WTC11 (cell line): ENCODE results near the gene KRT82. TPM values are rescaled to one million over a fixed set of nuclear protein-coding genes. Genes with fewer than 3 reads are reported as not detected.

Source experiments
- ATAC-seq: fragments of 200-7000 bp; cut with Tn5 transposase; 2 replicates; pipeline ENCODE4 v1.10.0; 2021; ENCODE audit warnings: mild to moderate bottlenecking, moderate library complexity
- CTCF ChIA-PET: fragments of 300-600 bp; sonication (Branson Sonifier 250); formaldehyde crosslinking; loops from one replicate; lab custom pipeline; 2021; ENCODE audit warnings: antibody characterized with exemption; lab: Charles Lee
- POLR2A ChIA-PET: fragments of 350-600 bp; sonication (Branson Sonifier 250); formaldehyde crosslinking; loops from one replicate; lab custom pipeline; 2021; ENCODE audit warnings: antibody characterized with exemption; lab: Charles Lee
- DNase-seq: peaks from one replicate; pipeline ENCODE4 v3.0.0; 2021; ENCODE audit warnings: low spot score
- H3K27ac Mint-ChIP-seq: 2 replicates; pipeline ENCODE4 v1.8.0; 2021; ENCODE audit warnings: mixed read lengths
- H3K27me3 Mint-ChIP-seq: 2 replicates; pipeline ENCODE4 v1.8.0; 2021; ENCODE audit warnings: low read depth, mild to moderate bottlenecking, moderate library complexity, mixed read lengths
- H3K36me3 Mint-ChIP-seq: 2 replicates; pipeline ENCODE4 v1.8.0; 2021; ENCODE audit warnings: mixed read lengths
- H3K4me1 Mint-ChIP-seq: 2 replicates; pipeline ENCODE4 v1.8.0; 2022; ENCODE audit warnings: mixed read lengths
- H3K4me3 Mint-ChIP-seq: 2 replicates; pipeline ENCODE4 v1.8.0; 2021; ENCODE audit warnings: mild to moderate bottlenecking, moderate library complexity, mixed read lengths
- H3K9me3 Mint-ChIP-seq: 2 replicates; pipeline ENCODE4 v1.8.0; 2021; ENCODE audit warnings: mixed read lengths
- ATF1 ChIP-seq: sonication (generic); formaldehyde crosslinking; IDR thresholded peaks from 2 replicates; pipeline ENCODE4 v1.8.1; 2023; ENCODE audit warnings: mild to moderate bottlenecking, moderate library complexity, missing genetic modification reagents
- ELF4 ChIP-seq: sonication (generic); formaldehyde crosslinking; IDR thresholded peaks from 2 replicates; pipeline ENCODE4 v1.8.1; 2022; ENCODE audit warnings: low read depth, mild to moderate bottlenecking, moderate library complexity, missing genetic modification reagents
- IRF2 ChIP-seq: sonication (generic); formaldehyde crosslinking; IDR thresholded peaks from 2 replicates; pipeline ENCODE4 v1.8.0; 2022; ENCODE audit warnings: low read depth, missing genetic modification reagents, borderline replicate concordance
- JUN ChIP-seq: sonication (generic); formaldehyde crosslinking; IDR thresholded peaks from 2 replicates; pipeline ENCODE4 v1.8.0; 2023; ENCODE audit warnings: mild to moderate bottlenecking, missing genetic modification reagents
- NFATC4 ChIP-seq: fragments of 250-450 bp; sonication (Bioruptor Pico); IDR thresholded peaks from 2 replicates; pipeline ENCODE4 v1.9.0; 2021; ENCODE audit warnings: mild to moderate bottlenecking
- NR1H2 ChIP-seq: sonication (generic); formaldehyde crosslinking; IDR thresholded peaks from 2 replicates; pipeline ENCODE4 v1.9.0; 2021; ENCODE audit warnings: mild to moderate bottlenecking, moderate library complexity, missing genetic modification reagents
- OVOL2 ChIP-seq: fragments of 250-450 bp; sonication (Bioruptor Pico); IDR thresholded peaks from 2 replicates; pipeline ENCODE4 v1.9.0; 2021; ENCODE audit warnings: mild to moderate bottlenecking, borderline replicate concordance
- PRRX2 ChIP-seq: fragments of 250-450 bp; sonication (Bioruptor Pico); IDR thresholded peaks from 2 replicates; pipeline ENCODE4 v1.8.0; 2021; ENCODE audit warnings: mild to moderate bottlenecking
- SMAD4 ChIP-seq: sonication (generic); formaldehyde crosslinking; IDR thresholded peaks from 2 replicates; pipeline ENCODE4 v1.8.0; 2022; ENCODE audit warnings: mild to moderate bottlenecking, missing genetic modification reagents
- ZBTB21 ChIP-seq: sonication (generic); formaldehyde crosslinking; IDR thresholded peaks from 2 replicates; pipeline ENCODE4 v1.8.1; 2023; ENCODE audit warnings: mild to moderate bottlenecking, missing genetic modification reagents, borderline replicate concordance
- ZNF219 ChIP-seq: sonication (generic); formaldehyde crosslinking; IDR thresholded peaks from 2 replicates; pipeline ENCODE4 v1.8.0; 2023; ENCODE audit warnings: missing genetic modification reagents, mild to moderate bottlenecking, borderline replicate concordance
- ZNF317 ChIP-seq: sonication (generic); formaldehyde crosslinking; IDR thresholded peaks from 2 replicates; pipeline ENCODE4 v1.8.1; 2023; ENCODE audit warnings: low read depth, mild to moderate bottlenecking, moderate library complexity, missing genetic modification reagents, borderline replicate concordance
- total RNA-seq: library from RNA; stranded (reverse); gene quantifications from 3 replicates; pipeline ENCODE4 v1.2.3, GENCODE V29; 2021
- TF ChIP-seq, protein P1 (sequence below): sonication (generic); formaldehyde crosslinking; IDR thresholded peaks from 2 replicates; pipeline ENCODE4 v1.8.1; 2022; ENCODE audit warnings: mild to moderate bottlenecking, missing genetic modification reagents, moderate library complexity, borderline replicate concordance
- TF ChIP-seq, protein P2 (sequence below): sonication (generic); formaldehyde crosslinking; IDR thresholded peaks from 2 replicates; pipeline ENCODE4 v1.8.0; 2023; ENCODE audit warnings: mild to moderate bottlenecking, missing genetic modification reagents
- TF ChIP-seq, protein P3 (sequence below): sonication (generic); formaldehyde crosslinking; IDR thresholded peaks from 2 replicates; pipeline ENCODE4 v1.8.1; 2023; ENCODE audit warnings: mild to moderate bottlenecking, missing genetic modification reagents, moderate library complexity
- TF ChIP-seq, protein P4 (sequence below): sonication (generic); formaldehyde crosslinking; IDR thresholded peaks from 2 replicates; pipeline ENCODE4 v1.8.1; 2023; ENCODE audit warnings: mild to moderate bottlenecking, moderate library complexity, missing genetic modification reagents
- TF ChIP-seq, protein P5 (sequence below): fragments of 250-450 bp; sonication (Bioruptor Pico); IDR thresholded peaks from 2 replicates; pipeline ENCODE4 v1.9.0; 2021; ENCODE audit warnings: mild to moderate bottlenecking, borderline replicate concordance
- TF ChIP-seq, protein P6 (sequence below): sonication (generic); formaldehyde crosslinking; IDR thresholded peaks from 2 replicates; pipeline ENCODE4 v1.8.1; 2023; ENCODE audit warnings: mild to moderate bottlenecking, missing genetic modification reagents

Gene KRT82
- total RNA-seq, 1 experiment from 2014 or later: not detected

DNA sequence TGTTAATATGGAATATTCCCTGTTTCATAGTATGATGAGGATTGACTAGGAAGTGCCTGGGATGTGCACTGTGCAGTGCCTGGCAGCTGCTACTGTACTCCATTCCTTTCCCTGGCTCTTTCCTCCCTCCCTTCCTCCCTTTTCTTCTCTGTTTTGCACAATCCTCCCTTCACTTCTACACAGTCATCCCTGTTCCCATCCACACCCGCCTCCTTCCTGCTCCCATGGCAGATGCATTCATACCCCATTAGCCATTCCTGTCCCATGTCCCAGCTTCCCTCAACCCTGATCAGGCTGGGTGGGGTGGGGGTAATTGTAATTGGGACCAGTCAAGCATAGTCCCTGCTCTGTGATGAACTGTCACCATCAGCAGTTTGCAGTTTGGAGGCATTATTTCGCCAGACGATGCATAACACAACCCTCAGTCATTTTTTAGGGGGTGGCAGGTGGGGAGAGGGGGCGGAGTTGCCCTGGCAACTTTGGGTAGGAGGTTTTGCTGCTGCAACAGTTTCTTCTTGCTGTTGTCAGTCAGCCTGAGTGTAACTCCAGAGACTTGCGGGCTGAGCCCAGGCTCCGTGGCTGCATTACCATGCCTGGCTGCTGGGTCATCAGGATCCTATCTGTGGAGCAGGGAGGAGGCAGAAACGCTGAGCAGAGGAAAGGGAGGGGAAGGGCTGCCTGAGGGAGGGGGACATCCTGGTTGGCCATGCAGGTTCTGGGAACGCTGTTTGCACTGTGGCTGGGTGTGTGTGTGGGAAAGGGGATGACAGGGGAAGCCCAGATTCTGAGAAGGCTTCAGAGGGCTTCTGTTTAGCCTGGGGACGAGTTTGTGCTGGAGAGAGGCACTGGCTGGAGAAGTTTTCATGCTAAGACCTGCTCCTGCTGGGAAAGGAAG lies 16.6 kb downstream of the KRT82 start (continued):
- no peak for TF ChIP-seq ATF1
- TF ChIP-seq SMAD4: no peak
- TF ChIP-seq, protein P1, sequence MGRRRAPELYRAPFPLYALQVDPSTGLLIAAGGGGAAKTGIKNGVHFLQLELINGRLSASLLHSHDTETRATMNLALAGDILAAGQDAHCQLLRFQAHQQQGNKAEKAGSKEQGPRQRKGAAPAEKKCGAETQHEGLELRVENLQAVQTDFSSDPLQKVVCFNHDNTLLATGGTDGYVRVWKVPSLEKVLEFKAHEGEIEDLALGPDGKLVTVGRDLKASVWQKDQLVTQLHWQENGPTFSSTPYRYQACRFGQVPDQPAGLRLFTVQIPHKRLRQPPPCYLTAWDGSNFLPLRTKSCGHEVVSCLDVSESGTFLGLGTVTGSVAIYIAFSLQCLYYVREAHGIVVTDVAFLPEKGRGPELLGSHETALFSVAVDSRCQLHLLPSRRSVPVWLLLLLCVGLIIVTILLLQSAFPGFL (CRISPR knock-in tag): no peak
- TF ChIP-seq IRF2 (CRISPR knock-in tag): no peak

DNA sequence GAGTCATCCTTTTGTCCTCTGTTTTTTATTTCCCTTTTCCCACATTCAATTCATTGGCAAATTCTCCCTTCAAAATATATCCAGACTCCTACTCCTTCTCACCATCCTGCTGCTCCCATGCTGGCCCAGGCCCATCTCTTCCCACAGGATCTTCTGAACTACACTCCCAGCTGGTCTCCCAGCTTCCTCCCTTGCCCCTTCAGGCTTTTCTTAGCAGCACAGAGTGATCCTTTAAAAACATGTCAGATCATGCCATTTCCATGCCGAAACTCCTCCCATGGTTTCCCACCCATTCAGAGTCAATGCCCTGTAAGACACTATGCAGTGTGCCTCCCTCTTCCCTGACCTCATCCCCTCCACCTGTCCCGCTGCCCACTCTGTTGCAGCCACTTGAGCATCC lies 18.3 kb downstream of the KRT82 start:
- Mint-ChIP-seq H3K4me1 (peaks cover 4% of the 10 kb centered on the region; the same call in 1 of the 2 replicates), H3K36me3 (no peaks in the 10 kb centered on the region)
- TF ChIP-seq ZNF219: no peak
- TF ChIP-seq, protein P2, sequence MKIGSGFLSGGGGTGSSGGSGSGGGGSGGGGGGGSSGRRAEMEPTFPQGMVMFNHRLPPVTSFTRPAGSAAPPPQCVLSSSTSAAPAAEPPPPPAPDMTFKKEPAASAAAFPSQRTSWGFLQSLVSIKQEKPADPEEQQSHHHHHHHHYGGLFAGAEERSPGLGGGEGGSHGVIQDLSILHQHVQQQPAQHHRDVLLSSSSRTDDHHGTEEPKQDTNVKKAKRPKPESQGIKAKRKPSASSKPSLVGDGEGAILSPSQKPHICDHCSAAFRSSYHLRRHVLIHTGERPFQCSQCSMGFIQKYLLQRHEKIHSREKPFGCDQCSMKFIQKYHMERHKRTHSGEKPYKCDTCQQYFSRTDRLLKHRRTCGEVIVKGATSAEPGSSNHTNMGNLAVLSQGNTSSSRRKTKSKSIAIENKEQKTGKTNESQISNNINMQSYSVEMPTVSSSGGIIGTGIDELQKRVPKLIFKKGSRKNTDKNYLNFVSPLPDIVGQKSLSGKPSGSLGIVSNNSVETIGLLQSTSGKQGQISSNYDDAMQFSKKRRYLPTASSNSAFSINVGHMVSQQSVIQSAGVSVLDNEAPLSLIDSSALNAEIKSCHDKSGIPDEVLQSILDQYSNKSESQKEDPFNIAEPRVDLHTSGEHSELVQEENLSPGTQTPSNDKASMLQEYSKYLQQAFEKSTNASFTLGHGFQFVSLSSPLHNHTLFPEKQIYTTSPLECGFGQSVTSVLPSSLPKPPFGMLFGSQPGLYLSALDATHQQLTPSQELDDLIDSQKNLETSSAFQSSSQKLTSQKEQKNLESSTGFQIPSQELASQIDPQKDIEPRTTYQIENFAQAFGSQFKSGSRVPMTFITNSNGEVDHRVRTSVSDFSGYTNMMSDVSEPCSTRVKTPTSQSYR (CRISPR knock-in tag): no peak
- TF ChIP-seq, protein P3, sequence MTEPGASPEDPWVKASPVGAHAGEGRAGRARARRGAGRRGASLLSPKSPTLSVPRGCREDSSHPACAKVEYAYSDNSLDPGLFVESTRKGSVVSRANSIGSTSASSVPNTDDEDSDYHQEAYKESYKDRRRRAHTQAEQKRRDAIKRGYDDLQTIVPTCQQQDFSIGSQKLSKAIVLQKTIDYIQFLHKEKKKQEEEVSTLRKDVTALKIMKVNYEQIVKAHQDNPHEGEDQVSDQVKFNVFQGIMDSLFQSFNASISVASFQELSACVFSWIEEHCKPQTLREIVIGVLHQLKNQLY: no peak
- TF ChIP-seq, all 79 proteins: peak for 0
- Mint-ChIP-seq H3K4me3 (no peak overlapping the region), H3K27ac (no peak overlapping the region), H3K27me3 (no peaks in the 10 kb centered on the region), H3K9me3 (no peaks in the 10 kb centered on the region)
- ChIA-PET POLR2A (no interaction called here), CTCF (interaction anchor here (0.7 to 1.4 kb wide), 5 partner anchors 15 to 492 kb away, joined by 3 to 6 read pairs (median 4); no protein-coding TSS in a partner anchor)
- DNase-seq (no peak), ATAC-seq (no peak)

DNA sequence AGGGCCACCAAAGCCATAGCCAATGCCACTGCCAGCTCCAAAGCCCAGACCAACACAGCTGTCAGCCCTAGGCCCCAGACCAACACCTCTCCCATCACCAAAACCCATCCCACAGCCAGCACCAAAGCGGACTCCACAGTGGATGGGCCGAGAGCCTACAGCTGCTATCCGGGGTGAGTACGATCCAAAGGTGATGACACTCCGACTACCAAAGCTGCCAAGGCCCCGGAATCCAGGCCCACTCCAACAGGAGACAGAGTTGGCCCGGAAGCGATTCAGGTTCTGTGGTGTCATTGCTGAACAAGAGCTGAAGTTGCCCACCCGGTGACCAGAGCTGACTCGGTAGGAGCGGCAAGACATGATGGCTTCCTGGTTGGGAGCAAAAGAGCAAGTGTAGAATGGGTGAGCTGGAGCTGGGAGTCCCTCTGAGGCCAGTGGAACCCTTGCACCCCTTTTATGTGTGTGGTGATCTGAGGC lies 20.9 kb downstream of the KRT82 start, which contains the start of gene KRT84:
Gene KRT84 (minus strand): TSS at position 427 of the 477 bp plus-strand sequence. CDS start 67 bp downstream, at position 360.
- H3K36me3 Mint-ChIP-seq: no peaks in the 10 kb centered on the region
- no peaks in the 10 kb centered on the region for H3K9me3 Mint-ChIP-seq
- CTCF ChIA-PET: interaction anchor here (4.1 kb wide), 1 partner anchor 11 kb away, joined by 24 read pairs; no protein-coding TSS in a partner anchor
- H3K27ac Mint-ChIP-seq: no peak within 1 kb of the TSS
- H3K4me1 Mint-ChIP-seq: peaks cover 4% of the 10 kb centered on the region; the same call in 1 of the 2 replicates
- POLR2A ChIA-PET: no interaction called here
- H3K4me3 Mint-ChIP-seq: no peak within 1 kb of the TSS
- DNase-seq: no peak
- TF ChIP-seq, protein P4, sequence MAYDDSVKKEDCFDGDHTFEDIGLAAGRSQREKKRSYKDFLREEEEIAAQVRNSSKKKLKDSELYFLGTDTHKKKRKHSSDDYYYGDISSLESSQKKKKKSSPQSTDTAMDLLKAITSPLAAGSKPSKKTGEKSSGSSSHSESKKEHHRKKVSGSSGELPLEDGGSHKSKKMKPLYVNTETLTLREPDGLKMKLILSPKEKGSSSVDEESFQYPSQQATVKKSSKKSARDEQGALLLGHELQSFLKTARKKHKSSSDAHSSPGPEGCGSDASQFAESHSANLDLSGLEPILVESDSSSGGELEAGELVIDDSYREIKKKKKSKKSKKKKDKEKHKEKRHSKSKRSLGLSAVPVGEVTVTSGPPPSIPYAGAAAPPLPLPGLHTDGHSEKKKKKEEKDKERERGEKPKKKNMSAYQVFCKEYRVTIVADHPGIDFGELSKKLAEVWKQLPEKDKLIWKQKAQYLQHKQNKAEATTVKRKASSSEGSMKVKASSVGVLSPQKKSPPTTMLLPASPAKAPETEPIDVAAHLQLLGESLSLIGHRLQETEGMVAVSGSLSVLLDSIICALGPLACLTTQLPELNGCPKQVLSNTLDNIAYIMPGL (CRISPR knock-in tag): no peak
- TF ChIP-seq ELF4 (CRISPR knock-in tag): no peak
- no peak for TF ChIP-seq ZBTB21 (CRISPR knock-in tag)
- no peak for TF ChIP-seq PRRX2
- TF ChIP-seq OVOL2 (CRISPR knock-in tag): no peak
- TF ChIP-seq NFATC4 (CRISPR knock-in tag): no peak
- TF ChIP-seq, protein P5, sequence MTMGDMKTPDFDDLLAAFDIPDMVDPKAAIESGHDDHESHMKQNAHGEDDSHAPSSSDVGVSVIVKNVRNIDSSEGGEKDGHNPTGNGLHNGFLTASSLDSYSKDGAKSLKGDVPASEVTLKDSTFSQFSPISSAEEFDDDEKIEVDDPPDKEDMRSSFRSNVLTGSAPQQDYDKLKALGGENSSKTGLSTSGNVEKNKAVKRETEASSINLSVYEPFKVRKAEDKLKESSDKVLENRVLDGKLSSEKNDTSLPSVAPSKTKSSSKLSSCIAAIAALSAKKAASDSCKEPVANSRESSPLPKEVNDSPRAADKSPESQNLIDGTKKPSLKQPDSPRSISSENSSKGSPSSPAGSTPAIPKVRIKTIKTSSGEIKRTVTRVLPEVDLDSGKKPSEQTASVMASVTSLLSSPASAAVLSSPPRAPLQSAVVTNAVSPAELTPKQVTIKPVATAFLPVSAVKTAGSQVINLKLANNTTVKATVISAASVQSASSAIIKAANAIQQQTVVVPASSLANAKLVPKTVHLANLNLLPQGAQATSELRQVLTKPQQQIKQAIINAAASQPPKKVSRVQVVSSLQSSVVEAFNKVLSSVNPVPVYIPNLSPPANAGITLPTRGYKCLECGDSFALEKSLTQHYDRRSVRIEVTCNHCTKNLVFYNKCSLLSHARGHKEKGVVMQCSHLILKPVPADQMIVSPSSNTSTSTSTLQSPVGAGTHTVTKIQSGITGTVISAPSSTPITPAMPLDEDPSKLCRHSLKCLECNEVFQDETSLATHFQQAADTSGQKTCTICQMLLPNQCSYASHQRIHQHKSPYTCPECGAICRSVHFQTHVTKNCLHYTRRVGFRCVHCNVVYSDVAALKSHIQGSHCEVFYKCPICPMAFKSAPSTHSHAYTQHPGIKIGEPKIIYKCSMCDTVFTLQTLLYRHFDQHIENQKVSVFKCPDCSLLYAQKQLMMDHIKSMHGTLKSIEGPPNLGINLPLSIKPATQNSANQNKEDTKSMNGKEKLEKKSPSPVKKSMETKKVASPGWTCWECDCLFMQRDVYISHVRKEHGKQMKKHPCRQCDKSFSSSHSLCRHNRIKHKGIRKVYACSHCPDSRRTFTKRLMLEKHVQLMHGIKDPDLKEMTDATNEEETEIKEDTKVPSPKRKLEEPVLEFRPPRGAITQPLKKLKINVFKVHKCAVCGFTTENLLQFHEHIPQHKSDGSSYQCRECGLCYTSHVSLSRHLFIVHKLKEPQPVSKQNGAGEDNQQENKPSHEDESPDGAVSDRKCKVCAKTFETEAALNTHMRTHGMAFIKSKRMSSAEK (CRISPR knock-in tag): no peak
- no peak for TF ChIP-seq NR1H2
- TF ChIP-seq ZNF317: no peak
- TF ChIP-seq, protein P6, sequence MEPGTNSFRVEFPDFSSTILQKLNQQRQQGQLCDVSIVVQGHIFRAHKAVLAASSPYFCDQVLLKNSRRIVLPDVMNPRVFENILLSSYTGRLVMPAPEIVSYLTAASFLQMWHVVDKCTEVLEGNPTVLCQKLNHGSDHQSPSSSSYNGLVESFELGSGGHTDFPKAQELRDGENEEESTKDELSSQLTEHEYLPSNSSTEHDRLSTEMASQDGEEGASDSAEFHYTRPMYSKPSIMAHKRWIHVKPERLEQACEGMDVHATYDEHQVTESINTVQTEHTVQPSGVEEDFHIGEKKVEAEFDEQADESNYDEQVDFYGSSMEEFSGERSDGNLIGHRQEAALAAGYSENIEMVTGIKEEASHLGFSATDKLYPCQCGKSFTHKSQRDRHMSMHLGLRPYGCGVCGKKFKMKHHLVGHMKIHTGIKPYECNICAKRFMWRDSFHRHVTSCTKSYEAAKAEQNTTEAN: no peak
- TF ChIP-seq JUN (CRISPR knock-in tag): no peak
- H3K27me3 Mint-ChIP-seq: no peaks in the 10 kb centered on the region
- no peak for ATAC-seq
